ENCODE results near the gene VRK3.
"Not testable (repeated sequence)": the region's sequence is repeated elsewhere in the genome, so short reads cannot be mapped to it uniquely, and the experiment has no call there.

- not testable (repeated sequence) for TF ChIP-seq CTCF (IDR thresholded peaks at IDR 0.05; ENCODE audit: poor library complexity, severe bottlenecking); POLR2AphosphoS5 (IDR thresholded peaks at IDR 0.05); EP300 (conservative IDR thresholded peaks at IDR 0.05; ENCODE audit: poor library complexity, severe bottlenecking); EZH2 (IDR thresholded peaks at IDR 0.05; ENCODE audit: borderline replicate concordance, insufficient read depth, low read length, poor library complexity, severe bottlenecking); TAF1 (IDR thresholded peaks at IDR 0.05; ENCODE audit: low read depth); RAD21 (conservative IDR thresholded peaks at IDR 0.05); REST (IDR thresholded peaks at IDR 0.05; ENCODE audit: borderline replicate concordance); SMC3 (conservative IDR thresholded peaks at IDR 0.05; ENCODE audit: poor library complexity); MXI1 (conservative IDR thresholded peaks at IDR 0.05; ENCODE audit: poor library complexity, severe bottlenecking)
These were observed 43.2 kb upstream of the VRK3 start for GRCh38 chr19:50068382-50068781.

All from neural cell (in vitro differentiated cells).